Uterus (tissue), 2 donors: ENCODE data around the gene TBCE.

ENCODE experiments used
- POLR2A ChIP-seq, 2 donors: fragments of 450-650 bp; IDR thresholded peaks; one replicate each; pipeline ENCODE4 v1.6.1; 2016; ENCODE audit warnings: antibody characterized with exemption in 2 of 2, mild to moderate bottlenecking in 1 of 2, moderate library complexity in 1 of 2
- TF ChIP-seq, protein P1 (sequence below), 4 experiments: fragments of 200-600 bp in 2 of 4; fragments of 450-650 bp in 2 of 4; sonication (generic) in 2 of 4; IDR thresholded peaks; one replicate each; pipeline ENCODE4 v1.5.1; 2016 to 2019; ENCODE audit warnings: antibody characterized with exemption in 4 of 4, mild to moderate bottlenecking in 2 of 4, moderate library complexity in 1 of 4

DNA sequence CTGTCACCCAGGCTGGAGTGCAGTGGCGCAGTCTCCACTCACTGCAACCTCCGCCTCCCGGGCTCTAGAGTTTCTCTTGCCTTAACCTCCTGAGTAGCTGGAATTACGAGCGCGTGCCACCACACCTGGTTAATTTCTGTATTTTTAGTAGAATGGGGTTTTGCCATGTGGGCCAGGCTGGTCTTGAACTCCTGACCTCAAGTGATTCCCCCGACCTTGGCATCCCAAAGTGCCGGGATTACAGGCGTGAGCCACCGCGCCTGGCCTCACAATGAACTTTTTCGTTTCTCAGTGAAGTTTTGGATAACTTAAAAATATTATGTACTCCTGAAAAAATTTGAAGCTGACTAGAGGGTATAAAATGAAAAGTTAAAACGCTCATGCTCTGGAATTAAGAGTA, 59.5 kb downstream of the TBCE start:
- TF ChIP-seq, protein P1, sequence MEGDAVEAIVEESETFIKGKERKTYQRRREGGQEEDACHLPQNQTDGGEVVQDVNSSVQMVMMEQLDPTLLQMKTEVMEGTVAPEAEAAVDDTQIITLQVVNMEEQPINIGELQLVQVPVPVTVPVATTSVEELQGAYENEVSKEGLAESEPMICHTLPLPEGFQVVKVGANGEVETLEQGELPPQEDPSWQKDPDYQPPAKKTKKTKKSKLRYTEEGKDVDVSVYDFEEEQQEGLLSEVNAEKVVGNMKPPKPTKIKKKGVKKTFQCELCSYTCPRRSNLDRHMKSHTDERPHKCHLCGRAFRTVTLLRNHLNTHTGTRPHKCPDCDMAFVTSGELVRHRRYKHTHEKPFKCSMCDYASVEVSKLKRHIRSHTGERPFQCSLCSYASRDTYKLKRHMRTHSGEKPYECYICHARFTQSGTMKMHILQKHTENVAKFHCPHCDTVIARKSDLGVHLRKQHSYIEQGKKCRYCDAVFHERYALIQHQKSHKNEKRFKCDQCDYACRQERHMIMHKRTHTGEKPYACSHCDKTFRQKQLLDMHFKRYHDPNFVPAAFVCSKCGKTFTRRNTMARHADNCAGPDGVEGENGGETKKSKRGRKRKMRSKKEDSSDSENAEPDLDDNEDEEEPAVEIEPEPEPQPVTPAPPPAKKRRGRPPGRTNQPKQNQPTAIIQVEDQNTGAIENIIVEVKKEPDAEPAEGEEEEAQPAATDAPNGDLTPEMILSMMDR (IDR thresholded peaks at IDR 0.05) = no peak
- no peak for TF ChIP-seq POLR2A (IDR thresholded peaks at IDR 0.05)
